Fibroblast of skin of scalp (primary cell): ENCODE results near the gene AZU1.
"Not testable (repeated sequence)": the region's sequence is repeated elsewhere in the genome, so short reads cannot be mapped to it uniquely, and the experiment has no call there.

Experiments used
- DNase-seq: peaks from one replicate; pipeline ENCODE4 v3.0.0-alpha.2; 2013

AZU1 gene

DNA sequence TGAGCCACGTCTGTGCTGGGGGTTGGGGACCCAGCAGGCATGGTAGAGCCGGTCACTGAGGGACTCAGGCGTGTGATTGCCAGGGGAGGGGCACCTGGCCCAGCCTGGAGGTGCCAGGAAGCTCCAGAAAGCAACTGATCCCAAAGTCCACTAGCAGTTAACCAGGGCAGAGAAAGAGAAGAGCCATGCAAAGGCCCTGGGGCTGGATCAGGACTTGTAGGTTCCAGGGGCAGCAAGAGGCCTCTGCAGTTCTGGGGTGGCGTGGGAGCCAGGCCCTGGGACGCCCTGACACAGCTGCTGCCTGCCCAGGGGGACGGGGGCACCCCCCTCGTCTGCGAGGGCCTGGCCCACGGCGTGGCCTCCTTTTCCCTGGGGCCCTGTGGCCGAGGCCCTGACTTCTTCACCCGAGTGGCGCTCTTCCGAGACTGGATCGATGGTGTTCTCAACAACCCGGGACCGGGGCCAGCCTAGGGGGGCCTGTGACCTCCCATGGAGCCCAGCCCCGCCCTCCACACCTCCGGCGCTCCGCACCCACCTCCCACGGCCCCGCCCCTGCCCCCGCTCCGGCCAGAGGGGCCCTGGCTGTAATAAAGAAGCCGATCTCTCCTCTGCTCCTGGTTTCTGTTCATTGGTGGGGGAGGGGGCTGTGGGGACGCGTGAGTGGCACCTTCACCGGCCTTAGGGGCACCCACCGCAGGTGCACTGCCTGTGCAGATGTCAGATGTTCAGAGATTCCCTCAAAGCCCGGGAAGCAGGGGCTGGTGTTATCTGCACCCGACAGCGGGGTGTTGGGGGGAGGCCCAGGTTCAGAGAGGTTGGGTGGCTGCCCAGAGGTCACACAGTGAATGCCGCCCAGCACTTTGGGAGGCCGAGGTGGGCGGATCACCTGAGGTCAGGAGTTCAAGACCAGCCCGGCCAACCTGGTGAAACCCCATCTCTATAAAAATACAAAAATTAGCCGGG is 4.1 kb downstream of the AZU1 start:
- DNase-seq = no peak

DNA sequence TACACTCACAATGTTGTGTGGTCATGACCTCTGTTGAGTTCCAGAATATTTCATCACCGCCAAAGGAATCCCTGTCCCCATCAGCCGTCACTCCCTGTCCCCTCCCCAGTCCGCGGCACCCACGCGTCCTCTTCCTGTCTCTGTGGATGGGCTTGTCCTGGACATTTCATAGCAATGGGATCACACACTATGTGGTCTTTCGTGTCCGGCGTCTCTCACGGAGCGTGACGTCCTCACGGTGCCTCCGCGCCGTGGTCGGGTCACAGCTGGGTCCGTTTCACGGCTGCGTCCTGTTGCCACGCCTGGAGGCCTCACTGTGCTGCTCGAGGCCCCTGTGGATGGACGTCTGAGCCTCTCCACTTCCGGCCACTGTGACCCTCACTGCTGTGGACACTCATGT is 6.6 kb downstream of the AZU1 start:
- DNase-seq = no peak

DNA sequence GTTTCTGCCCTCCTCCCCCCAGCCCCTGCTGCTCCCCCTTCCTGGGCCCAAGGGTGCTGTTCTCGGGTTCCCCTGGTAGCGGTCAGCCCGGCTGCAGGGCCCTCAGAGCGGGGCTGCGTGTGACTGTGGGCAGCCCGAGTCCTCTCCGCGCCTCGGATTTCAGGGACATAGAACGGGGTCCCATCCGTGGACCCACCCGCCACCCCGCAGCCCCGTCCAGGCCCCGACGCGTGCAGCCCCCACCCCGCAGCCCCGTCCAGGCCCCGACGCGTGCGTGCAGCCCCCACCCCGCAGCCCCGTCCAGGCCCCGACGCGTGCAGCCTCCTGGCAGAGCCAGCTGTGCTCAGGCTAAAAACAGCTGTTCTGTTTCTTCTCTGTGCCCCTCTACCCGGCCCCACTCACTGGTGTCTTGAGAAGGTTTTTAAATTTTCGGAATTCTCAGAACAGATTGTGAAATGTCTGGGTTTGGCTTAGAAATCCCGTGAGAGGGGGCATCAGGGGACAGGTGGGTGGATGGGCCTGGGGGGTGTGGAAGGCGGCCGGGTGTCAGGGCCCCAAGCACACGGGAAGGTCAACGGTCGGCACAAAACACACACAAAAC is 7.7 kb downstream of the AZU1 start:
- no peak for DNase-seq

DNA sequence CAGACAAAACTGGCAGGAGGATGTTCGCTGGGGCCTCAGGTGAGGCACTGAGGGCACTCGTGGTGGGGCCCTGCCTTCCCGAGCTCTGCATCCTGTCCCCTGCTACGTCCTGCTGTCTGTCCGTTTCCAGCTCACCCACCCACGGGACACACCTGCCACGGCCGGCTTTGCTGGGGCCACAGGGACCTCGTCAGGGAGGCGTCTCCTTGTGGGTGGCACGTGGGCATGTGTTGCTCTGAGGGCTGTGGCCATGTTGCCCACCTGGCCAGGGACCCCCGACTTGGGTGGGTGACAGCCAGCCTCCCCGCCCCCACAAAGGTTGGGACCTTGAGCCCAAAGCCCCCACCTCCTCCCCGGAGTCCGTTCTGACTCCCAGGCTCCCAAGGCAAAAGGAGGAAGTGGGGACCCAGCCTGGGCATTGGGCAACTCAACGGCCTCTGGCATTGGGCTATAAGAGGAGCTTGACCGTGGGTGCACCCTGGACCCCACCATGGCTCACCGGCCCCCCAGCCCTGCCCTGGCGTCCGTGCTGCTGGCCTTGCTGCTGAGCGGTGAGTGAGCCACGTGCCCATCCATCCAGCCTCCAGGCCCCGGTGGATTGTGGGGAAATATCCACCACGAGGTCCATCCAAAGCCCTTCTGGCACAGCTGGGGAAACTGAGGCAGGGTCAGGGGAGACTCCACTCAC is 13.0 kb downstream of the AZU1 start, which contains the start of gene PRTN3:
Gene PRTN3, plus strand, starts transcription at position 481 of the 688 bp plus-strand sequence. Its CDS starts 10 bp downstream, at position 491.
- DNase-seq = no peak

DNA sequence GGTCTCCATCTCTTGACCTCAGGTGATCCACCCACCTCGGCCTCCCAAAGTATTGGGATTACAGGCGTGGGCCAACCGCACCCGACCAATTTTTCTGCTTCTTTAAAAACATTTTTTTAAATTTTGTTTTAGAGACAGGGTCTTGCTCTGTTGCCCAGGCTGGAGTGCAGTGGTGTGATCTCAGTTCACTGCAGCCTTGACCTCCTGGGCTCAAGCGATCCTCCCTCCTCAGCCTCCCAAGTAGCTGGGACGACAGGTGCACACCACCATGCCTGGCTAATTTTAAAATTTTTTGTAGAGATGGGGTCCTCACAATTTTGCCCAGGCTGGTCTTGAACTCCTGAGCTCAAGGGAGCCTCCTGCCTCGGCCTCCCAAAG is 15.2 kb downstream of the AZU1 start:
- not testable (repeated sequence) for DNase-seq

DNA sequence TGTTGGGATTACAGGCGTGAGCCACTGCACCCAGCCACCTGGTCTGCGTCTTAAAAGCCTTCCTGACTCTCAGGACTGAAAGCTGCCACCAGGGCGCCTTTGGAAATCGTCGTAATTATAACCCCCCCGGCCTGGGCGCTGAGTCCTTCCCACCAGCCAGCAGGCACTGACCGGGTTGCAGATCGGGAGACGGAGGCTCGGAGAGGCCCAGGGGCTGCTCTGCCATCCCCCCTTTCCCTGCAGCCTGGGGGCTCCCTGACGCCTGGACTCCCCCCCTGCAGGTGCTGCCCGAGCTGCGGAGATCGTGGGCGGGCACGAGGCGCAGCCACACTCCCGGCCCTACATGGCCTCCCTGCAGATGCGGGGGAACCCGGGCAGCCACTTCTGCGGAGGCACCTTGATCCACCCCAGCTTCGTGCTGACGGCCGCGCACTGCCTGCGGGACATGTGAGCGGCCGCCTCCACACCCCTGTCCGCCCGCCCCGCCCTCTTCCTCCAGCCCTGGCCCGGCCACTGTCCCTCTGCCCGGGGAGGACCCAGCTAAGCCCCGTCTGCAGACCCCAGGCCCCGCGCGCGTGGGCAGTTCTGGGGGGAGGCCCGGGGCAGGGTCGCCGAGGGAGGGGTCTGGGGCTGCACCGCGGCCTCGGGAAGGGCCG is 15.7 kb downstream of the AZU1 start:
- DNase-seq = no peak

DNA sequence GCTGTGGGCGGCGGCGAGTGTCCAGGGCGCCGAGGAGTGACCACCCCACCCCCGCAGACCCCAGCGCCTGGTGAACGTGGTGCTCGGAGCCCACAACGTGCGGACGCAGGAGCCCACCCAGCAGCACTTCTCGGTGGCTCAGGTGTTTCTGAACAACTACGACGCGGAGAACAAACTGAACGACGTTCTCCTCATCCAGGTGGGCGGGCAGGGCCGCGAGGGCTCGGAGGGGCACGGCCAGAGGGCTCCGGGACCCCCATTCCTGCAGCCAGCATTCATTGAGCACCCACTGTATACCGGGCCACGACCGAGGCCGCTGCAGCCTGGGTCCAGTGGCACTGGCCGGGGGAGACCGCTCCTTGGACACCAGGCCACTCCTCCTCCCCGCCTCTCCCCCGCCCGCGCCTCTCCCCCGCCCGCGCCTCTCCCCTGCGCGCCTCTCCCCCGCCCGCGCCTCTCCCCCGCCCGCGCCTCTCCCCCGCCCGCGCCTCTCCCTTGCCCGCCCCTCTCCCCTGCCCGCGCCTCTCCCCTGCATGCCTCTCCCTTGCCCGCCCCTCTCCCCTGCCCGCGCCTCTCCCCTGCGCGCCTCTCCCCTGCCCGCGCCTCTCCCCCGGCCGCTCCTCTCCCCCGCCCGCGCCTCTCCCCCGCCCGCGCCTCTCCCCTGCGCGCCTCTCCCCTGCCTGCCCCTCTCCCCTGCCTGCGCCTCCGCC is 16.4 kb downstream of the AZU1 start:
- no peak for DNase-seq

GRCh38 chr19:844546-844971 is 16.9 kb downstream of the AZU1 start:
- no peak for DNase-seq

- no peak for DNase-seq
These were observed 18.3 kb downstream of the AZU1 start for GRCh38 chr19:845707-846521.

DNA sequence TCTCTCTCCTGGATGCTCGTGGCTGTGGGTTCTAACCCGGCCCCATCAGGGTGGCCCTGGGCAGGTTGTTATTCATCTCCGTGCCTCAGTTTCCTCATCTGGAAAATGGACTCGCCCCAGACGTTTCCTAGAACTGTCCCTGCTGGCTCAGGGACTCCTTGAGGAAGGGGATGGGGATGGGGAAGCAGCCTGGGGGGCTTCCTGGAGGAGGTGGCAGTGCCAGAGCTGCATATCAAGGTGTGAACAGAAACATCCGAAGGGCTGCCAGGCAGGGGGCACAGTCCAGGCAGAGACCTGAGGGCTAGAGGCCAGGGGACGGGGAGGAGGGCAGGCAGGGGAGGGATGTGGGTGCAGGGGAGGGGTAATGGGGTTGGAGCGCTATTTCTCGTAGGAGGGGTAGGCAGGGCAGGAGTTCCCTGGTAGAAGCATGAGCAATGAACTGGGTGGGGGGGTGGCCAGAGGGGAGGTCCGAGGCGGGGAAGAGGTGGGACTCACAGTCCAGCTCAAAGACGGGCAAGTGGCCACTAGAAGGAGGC is 20.8 kb downstream of the AZU1 start:
- no peak for DNase-seq

DNA sequence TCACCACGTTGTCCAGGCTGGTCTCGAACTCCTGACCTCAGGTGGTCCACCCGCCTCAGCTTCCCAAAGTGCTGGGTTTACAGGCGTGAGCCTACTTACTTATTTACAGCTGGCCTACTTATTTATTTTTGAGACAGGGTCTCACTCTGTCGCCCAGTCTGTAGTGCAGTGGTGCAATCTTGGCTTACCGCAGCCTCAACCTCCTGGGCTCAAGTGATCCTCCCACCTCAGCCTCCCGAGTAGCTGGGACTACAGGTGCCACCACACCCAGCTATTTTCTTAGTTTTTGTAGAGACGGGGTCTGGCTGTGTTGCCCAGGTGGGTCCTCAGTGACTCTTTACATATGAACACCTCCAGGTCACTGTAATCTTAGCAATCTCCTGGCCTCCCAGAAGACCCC is 21.6 kb downstream of the AZU1 start:
- not testable (repeated sequence) for DNase-seq

DNA sequence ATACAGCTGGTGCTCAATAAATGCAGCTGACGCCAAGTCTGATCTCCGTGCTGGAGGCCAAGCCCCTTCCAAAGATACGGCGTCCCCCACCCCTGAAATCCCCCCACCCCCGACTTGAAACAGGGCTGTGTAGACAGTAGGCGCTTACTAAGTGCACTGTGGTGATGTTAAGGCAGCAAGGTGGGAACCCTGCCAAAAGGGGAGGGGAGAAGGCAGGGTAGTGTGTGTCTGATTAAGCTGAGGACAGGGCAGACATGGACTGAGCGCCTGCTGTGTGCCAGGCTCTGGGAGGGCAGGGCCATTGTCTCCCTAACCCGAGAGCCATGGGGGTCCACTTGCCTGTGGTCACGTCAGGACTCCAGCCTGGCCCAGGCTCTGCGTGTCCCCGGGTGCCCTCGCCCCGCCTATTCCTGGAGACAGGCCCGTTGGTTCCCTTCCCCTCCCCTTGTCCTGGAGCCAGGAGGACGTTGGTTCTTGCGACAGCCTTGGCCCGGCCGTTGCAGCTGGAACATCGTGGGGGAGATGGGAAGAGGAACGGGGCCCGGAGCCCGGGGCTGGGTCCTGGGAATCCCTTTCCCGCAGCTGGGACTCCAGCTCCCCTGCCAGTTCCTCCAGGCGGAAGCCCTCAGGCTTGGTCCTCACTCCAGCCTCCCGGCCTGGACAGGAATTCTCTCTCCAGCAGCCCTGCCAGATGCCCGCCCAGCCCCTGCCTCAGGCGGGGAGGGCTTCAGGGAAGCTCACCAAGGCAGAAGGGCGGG is 22.8 kb downstream of the AZU1 start:
- DNase-seq = peak; percentile 93

DNA sequence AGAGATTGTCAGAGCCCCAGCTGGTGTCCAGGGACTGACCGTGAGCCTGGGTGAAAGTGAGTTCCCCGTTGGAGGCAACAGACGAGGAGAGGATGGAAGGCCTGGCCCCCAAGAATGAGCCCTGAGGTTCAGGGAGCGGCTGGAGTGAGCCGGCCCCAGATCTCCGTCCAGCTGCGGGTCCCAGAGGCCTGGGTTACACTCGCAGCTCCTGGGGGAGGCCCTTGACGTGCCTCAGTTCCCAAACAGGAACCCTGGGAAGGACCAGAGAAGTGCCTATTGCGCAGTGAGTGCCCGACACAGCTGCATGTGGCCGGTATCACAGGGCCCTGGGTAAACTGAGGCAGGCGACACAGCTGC is 23.3 kb downstream of the AZU1 start:
- DNase-seq = no peak

DNA sequence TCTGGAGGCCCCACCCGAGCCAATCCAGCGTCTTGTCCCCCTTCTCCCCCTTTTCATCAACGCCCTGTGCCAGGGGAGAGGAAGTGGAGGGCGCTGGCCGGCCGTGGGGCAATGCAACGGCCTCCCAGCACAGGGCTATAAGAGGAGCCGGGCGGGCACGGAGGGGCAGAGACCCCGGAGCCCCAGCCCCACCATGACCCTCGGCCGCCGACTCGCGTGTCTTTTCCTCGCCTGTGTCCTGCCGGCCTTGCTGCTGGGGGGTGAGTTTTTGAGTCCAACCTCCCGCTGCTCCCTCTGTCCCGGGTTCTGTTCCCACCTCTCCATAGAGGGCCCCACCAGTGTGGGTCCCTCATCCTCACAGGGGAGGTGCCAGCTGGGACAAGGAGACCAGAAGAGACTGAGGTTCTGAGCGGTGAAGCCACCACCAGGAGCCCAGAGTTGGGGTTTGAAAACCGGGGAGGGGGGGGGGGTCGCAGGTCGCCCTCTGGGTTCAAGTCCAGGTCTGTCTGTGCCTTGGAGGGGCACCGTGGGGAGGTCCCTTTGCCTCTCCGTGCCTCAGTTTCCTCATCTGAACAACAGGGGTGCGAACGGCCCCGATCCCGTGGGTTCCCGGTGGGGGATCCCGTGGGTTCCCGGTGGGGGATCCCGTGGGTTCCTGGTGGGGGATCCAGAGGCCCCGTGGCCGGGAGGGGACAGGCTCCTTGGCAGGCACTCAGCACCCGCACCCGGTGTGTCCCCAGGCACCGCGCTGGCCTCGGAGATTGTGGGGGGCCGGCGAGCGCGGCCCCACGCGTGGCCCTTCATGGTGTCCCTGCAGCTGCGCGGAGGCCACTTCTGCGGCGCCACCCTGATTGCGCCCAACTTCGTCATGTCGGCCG is 24.7 kb downstream of the AZU1 start, which contains the start of gene ELANE:
Gene ELANE, plus strand, starts transcription at position 168 of the 878 bp plus-strand sequence. Its CDS starts 26 bp downstream, at position 194.
- DNase-seq = no peak

- DNase-seq = no peak
These were observed 25.5 kb downstream of the AZU1 start for GRCh38 chr19:853014-853585.

DNA sequence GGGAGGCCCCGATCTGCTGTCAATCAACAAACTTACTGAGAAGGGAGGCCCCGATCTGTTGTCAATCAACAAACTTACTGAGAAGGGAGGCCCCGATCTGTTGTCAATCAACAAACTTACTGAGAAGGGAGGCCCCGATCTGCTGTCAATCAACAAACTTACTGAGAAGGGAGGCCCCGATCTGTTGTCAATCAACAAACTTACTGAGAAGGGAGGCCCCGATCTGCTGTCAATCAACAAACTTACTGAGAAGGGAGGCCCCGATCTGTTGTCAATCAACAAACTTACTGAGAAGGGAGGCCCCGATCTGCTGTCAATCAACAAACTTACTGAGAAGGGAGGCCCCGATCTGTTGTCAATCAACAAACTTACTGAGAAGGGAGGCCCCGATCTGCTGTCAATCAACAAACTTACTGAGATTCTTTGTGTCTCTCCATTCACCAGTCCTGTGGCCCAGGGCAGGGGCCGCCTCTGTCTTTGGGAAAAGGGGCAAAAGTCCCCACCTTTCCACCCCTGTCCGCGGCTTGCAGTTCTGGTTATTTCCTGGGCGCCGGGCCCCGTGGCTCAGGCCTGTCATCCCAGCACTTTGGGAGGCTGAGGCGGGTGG is 26.1 kb downstream of the AZU1 start:
- not testable (repeated sequence) for DNase-seq

DNA sequence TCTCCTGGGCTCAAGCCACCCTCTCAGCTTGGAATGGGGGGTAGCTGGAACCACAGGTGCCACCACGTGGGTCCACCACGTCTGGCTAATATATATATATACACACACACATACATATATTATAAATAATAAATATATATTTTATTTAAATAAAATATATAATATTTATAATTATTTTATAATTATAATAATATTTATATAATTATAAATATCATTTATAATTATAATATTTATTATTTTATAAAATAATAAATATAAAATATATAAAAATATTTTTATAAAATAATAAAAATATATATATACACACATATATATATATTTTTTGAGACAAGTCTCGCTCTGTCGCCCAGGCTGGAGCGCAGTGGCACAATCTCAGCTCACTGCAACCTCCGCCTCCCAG is 26.9 kb downstream of the AZU1 start:
- no peak for DNase-seq

DNA sequence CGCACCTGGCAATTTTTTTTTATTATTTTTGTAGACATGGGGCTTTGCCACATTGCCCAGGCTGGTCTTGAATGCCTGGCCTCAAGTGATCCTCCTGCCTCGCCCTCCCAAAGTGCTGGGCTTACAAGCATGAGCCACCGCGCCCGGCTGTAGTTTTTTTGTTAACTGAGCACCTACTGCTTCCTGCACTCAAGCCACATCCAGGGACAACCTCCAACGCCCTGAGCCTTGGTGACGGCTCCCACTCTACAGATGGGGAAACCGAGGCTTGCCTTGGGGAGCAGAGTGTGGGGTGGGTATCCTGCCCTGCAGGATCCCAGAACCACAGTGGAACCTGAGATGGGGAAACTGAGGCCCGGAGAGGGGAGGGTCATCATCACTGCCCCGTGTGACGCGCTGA is 27.5 kb downstream of the AZU1 start:
- no peak for DNase-seq
